ENCODE data around the gene TLK1.
"Not testable (repeated sequence)": the region's sequence is repeated elsewhere in the genome, so short reads cannot be mapped to it uniquely, and the experiment has no call there.

The TLK1 gene

GRCh38 chr2:171169839-171170238 lies 9.1 kb upstream of the TLK1 start:
- DNase-seq (ENCODE audit: insufficient read length, low spot score) (no peak), FAIRE-seq (no peak)

- FAIRE-seq, result no peak
- DNase-seq (ENCODE audit: insufficient read length, low spot score), result no peak
These were observed 8.6 kb upstream of the TLK1 start for GRCh38 chr2:171169333-171169732.

- FAIRE-seq (peak; percentile 4), DNase-seq (ENCODE audit: insufficient read length, low spot score) (no peak)
These were observed 6.8 kb upstream of the TLK1 start for GRCh38 chr2:171167352-171167997.

- FAIRE-seq, result no peak
These were observed 5.8 kb upstream of the TLK1 start for GRCh38 chr2:171166328-171166983.

GRCh38 chr2:171165967-171166327 lies 5.3 kb upstream of the TLK1 start:
- FAIRE-seq (no peak), DNase-seq (ENCODE audit: insufficient read length, low spot score) (no peak)

More at GRCh38 chr2:171166328-171166983, 5.8 kb upstream of the TLK1 start:
- no peak for DNase-seq (ENCODE audit: insufficient read length, low spot score)

- FAIRE-seq (peak; percentile 64), DNase-seq (ENCODE audit: insufficient read length, low spot score) (no peak)
These were observed 2.6 kb upstream of the TLK1 start for GRCh38 chr2:171163261-171163660.

GRCh38 chr2:171162522-171163197 lies 2.0 kb upstream of the TLK1 start:
- not testable (repeated sequence) for DNase-seq (ENCODE audit: insufficient read length, low spot score); FAIRE-seq

GRCh38 chr2:171160956-171161740 lies 455 bp upstream of the TLK1 start:
- FAIRE-seq (peak; percentile 84), DNase-seq (ENCODE audit: insufficient read length, low spot score) (peak; percentile 77)

- no peak for FAIRE-seq
- no peak for DNase-seq (ENCODE audit: insufficient read length, low spot score)
These were observed 1.1 kb downstream of the TLK1 start for GRCh38 chr2:171159372-171160118.

- peak; percentile 95 for FAIRE-seq
- DNase-seq (ENCODE audit: insufficient read length, low spot score), result no peak
These were observed 1.8 kb downstream of the TLK1 start for GRCh38 chr2:171158790-171159371.

GRCh38 chr2:171158036-171158789 lies 2.5 kb downstream of the TLK1 start:
- peak; percentile 28 for FAIRE-seq

GRCh38 chr2:171157109-171157500 lies 3.6 kb downstream of the TLK1 start:
- FAIRE-seq (peak; percentile 4), DNase-seq (ENCODE audit: insufficient read length, low spot score) (no peak)

More at GRCh38 chr2:171158036-171158789, 2.5 kb downstream of the TLK1 start:
- DNase-seq (ENCODE audit: insufficient read length, low spot score), result no peak

- FAIRE-seq, result peak; percentile 83
- DNase-seq (ENCODE audit: insufficient read length, low spot score), result no peak
These were observed 6.3 kb downstream of the TLK1 start for GRCh38 chr2:171154348-171154747.

- no peak for DNase-seq (ENCODE audit: insufficient read length, low spot score)
- peak; percentile 83 for FAIRE-seq
These were observed 9.9 kb downstream of the TLK1 start for GRCh38 chr2:171150694-171151285.

GRCh38 chr2:171149986-171150693 lies 10.6 kb downstream of the TLK1 start:
- DNase-seq (ENCODE audit: insufficient read length, low spot score), result no peak
- peak; percentile 62 for FAIRE-seq

GRCh38 chr2:171149171-171149938 lies 11.3 kb downstream of the TLK1 start:
- DNase-seq (ENCODE audit: insufficient read length, low spot score), result no peak
- FAIRE-seq, result no peak

GRCh38 chr2:171147081-171147480 lies 13.6 kb downstream of the TLK1 start:
- FAIRE-seq (no peak), DNase-seq (ENCODE audit: insufficient read length, low spot score) (no peak)

- peak; percentile 79 for FAIRE-seq
These were observed 14.1 kb downstream of the TLK1 start for GRCh38 chr2:171146633-171147032.

More at GRCh38 chr2:171146633-171147032, 14.1 kb downstream of the TLK1 start:
- no peak for DNase-seq (ENCODE audit: insufficient read length, low spot score)

Measured in GM19239 (cell line).